ENCODE results near the gene TRAK1.

Gene TRAK1

DNA sequence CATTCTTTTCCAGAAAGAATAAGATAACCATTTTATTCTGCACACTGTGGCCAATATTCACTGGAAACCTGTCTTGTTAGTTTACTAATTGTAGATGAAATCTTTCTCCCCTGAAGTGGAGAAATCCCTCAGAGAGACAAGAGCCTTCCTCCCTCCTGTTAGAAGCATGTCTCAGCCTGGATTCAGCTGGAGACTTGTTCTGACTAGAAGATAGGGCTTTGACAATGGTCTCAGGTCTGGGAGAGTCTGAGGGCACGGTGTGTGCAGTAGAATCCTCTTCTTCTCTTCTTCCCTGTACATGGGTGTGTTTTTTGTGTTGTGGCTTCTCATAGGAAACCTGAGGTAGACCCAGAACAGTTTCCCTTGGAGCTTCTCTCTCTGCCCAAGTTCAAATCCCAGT, 154.9 kb downstream of the TRAK1 start:
- no peak for DNase-seq (ENCODE audit: low spot score)

GRCh38 chr3:42247576-42248027, 156.4 kb downstream of the TRAK1 start:
- DNase-seq (ENCODE audit: low spot score), result peak; percentile 71

DNA sequence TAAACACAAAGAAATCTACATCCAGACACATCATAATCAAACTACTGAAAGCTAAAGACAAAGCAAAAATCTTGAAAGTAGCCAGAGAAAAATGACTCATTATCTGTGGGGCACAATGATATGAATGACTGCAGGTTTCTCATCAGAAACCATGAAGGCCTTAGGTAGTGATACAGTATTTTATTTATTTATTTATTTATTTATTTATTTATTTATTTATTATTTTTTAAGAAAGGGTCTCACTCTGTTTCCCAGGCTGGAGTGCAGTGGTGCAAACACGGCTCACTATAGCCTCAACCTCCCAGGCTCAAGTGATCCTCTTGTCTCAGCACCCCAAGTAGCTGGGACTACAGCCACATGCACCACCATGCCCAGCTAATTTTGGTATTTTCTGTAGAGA, 159.6 kb downstream of the TRAK1 start:
- DNase-seq (ENCODE audit: low spot score), result no peak

- DNase-seq (ENCODE audit: low spot score), result no peak
These were observed 163.4 kb downstream of the TRAK1 start for GRCh38 chr3:42254566-42254965.

GRCh38 chr3:42256135-42256819, 165.1 kb downstream of the TRAK1 start:
- no peak for DNase-seq (ENCODE audit: low spot score)

GRCh38 chr3:42257007-42257406, 165.8 kb downstream of the TRAK1 start:
- DNase-seq (ENCODE audit: low spot score), result no peak

DNA sequence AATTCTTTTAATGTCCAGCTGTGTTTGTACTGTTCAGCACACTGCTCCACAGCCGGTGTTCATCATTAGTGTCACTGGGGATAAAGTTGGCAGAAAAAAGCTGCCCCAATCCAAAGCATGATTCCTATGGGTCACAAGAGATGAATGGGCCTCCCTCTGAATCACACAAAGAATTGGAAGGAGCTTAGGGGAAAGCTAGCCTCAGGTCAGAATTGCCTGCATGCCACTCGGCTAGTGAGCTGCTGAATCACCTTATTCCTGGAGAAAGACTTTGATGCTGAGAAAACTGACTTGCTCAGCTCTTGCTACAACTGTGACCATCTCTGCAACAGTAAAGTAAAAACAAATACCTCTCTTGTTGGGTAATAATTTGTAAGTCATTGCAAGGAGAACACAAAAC, 171.4 kb downstream of the TRAK1 start:
- DNase-seq (ENCODE audit: low spot score), result no peak

DNA sequence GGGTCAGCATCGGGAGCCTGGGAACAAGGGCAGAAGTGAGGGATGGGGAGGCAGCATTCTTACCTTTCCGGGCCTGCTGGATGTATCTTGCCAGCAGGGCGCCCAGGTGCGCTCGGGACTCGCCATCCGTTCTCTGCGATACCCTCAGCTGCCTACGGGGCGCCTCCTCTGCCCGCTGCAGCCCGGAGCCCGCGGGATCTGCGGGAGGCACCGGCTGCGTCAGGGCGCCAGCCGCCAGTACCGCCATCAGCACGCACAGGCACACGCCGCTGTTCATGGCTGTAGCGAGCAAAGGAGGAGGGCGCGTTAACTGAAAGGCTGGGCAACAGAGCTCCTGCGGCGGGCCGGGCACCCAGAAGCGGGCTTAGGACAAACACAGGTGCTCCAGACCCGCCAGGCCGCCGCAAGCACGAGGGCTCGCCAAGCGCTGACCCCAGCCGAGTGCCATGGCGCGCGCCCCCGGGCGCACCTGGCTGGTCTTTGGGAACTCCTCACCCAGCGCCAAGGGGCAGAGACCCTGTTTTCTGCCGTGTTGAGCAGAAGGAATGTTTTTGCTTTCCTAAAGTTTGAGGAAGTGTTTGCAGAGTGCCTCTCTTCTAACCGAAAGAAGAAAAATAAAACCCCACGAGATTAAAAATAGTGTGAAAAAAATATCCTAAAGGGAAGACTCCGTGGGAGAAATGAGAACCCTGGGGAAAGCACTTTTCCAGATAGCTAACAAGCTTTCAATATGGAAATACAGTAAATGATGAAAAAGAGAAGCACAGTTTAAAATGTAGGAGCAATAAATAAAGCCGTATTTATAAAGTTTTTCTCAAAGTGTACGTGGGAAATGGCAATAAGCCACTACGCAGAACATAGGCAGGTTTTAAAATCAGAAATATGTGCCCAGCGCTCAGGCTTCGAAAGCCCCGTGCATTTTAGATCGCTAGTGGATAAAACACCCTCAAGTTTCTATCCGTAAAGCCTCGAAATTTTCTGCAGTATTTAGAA, 172.5 kb downstream of the TRAK1 start:
- DNase-seq (ENCODE audit: low spot score), result peak; percentile 73

- DNase-seq (ENCODE audit: low spot score), result peak; percentile 55
These were observed 173.4 kb downstream of the TRAK1 start for GRCh38 chr3:42264399-42265058.

DNA sequence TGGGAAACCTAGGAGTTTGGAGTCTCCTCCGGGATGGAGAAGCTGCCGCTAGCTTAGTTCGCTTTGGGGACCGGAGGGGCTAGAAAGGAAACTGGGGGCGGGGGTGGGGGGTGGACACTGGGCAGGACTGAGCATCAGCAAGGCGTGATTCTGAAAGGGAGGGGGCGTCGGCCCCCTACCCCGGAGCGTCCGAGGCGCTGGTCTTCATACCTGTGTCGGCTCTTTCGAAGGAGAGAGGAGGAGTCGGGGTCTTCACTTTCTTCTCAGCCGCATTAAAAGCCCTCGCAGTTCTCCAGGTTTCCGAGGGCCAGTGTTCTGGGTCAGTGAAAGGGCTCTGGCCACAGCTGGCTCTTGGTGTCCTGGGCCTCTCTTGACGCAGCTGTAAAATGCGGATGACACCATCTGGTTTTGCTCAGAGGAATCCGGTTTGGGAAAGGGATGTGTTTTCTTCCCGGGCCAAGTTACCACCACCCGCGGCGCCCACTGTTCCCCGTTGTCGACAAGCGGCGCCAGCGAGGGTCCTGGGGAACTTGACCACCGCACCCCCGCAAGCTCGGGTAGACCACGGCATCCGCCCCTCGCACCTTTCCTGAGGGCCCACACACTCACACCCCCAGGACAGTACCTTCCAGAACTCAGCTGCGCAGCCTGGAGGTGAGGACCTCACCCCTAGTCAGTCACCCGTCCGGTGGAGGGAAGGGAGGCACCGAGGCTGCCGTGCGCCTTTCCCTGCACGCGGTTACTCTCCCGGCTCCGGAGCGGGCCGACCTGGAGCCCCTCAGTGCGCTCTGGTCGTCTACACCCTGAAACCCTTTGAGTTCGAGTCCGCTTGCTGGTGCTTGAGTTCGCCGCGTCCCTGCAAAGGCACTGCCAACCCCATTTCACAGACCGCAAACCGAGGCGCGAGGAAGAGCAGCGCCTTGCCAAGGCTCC, 174.2 kb downstream of the TRAK1 start:
- peak; percentile 35 for DNase-seq (ENCODE audit: low spot score)

DNA sequence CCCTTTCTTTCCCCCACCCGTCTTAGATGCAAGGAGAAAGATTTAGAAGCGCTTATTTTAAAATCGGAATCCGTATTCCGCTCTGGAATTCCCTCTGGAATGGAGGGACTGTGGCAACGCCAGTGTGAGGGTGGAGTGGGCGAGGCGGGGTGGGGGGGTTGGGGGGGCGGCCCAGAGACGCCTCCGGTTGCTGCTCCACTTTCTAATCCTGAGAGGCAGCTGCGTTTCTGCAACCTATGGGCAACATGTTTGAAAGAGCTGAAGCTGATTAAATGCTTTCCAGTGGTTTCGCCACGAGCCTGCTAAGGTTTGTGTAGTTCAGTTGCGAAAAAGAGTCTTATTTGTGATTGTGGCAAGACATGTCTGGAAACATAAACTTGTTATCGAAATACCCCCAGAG, 174.9 kb downstream of the TRAK1 start, which contains the start of gene CCK:
Gene CCK, minus strand, starts transcription at position 101 of the 400 bp plus-strand sequence. CDS start 2,555 bp downstream, outside the sequence.
- DNase-seq (ENCODE audit: low spot score), result no peak

GRCh38 chr3:42267878-42268277, 176.7 kb downstream of the TRAK1 start:
- no peak for DNase-seq (ENCODE audit: low spot score)

DNA sequence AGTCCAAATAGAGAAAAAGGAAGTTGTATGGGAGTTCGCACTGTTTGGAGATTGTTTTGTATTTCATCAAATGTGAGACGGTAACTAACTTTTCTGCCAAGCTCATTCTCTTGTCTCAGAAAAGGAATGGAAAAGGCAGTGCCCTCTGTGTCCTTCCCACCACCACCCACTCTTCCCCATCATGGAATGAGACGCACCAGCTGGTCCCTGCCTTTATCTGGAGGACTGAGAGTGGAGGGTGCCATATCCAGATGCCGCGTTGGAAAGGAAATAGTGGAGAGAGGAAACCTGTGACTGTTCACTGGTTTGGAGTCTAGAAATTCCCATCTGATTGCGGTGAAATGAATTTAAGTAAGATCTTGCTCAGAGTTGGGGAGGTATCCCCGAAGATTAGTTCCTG, 178.5 kb downstream of the TRAK1 start:
- DNase-seq (ENCODE audit: low spot score), result no peak

DNA sequence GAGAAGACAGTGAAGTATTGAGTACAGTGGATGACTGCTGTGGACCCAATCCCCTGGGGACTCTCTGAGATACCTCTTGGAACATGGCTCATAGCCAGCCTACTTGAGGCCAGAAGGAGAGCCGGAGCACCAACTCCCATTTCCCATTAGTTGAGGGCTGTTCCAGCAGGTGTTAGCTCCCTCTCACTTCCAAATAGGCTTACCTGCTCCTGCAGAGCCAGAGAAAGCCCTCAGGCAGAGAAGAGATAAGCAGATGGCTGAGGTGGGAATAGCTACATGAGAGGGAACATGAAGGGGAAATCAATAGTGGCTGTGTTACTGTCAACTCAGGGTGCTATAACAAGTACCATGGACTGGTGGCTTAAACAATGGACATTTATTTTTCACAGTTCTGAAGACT, 179.4 kb downstream of the TRAK1 start:
- no peak for DNase-seq (ENCODE audit: low spot score)

- no peak for DNase-seq (ENCODE audit: low spot score)
These were observed 180.6 kb downstream of the TRAK1 start for GRCh38 chr3:42271786-42272185.

- no peak for DNase-seq (ENCODE audit: low spot score)
These were observed 182.2 kb downstream of the TRAK1 start for GRCh38 chr3:42273361-42273760.

DNA sequence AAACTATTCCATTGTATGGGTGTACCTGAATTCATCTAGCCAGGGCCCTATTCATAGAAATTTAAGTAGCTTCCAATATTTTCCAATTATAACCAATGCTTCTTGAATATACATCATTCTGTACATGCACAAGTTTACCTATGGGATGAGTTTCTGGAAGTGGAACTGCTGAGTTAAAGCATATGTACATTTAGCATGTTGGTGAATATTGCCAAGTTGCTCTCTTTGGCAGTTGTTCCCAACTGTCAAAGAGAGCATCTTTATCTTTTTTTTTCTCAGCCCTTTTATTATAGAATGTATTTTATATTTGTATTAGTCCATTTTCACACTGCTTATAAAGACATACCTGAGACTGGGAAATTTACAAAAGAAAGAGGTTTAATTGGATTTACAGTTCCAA, 183.1 kb downstream of the TRAK1 start:
- DNase-seq (ENCODE audit: low spot score), result no peak

DNA sequence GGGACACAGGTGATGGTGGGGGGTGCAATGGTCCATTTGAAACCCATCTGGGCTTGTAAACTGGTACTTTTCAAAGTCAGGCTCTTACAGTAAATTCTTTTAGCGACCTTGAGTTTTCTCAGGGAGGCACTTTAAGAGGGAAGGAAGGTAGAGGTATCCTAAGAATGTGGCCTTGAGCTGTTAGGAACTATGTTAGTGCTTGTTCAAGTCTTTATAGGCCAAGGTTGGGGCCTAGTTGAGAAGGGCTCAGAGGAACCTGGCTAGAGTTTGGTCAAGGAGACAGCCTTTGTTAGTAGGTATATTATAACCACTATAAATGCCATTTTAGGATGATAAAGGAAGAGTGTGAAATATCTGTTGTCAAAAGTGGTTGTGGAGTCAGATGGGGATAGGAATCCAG, 184.1 kb downstream of the TRAK1 start:
- no peak for DNase-seq (ENCODE audit: low spot score)

Measured in D341Med (cell line).